Measurements from ENCODE around the gene LBX2. TPM values are rescaled to one million over a fixed set of nuclear protein-coding genes. Genes with fewer than 3 reads are reported as not detected.
A peak's percentile ranks its signal among the peaks of the same experiment; 100 is the strongest.

Gene LBX2
- total and polyA plus RNA-seq, 9 of the 15 experiments (the other 6 are each of a cell fraction or from before 2014, with no cell fraction given), result 0.39 to 6.2 (median 1.8) TPM; not detected in 1

GRCh38 chr2:74505448-74506246, 6.2 kb upstream of the LBX2 start:
- Histone ChIP-seq H4K20me1 (replicated peaks; ENCODE audit: control insufficient read depth, insufficient read depth, low read length) (no peaks in the 10 kb centered on the region), H3K36me3 (ENCODE audit: control insufficient read depth, insufficient read depth, low read length) (peaks cover 13% of the 10 kb centered on the region; the same call in 2 of the 3 replicates), H3K9me3 (replicated peaks; ENCODE audit: control insufficient read depth, insufficient read depth, low read depth, low read length) (no peaks in the 10 kb centered on the region), H3K27ac (ENCODE audit: extremely low read depth, low read depth, low read length) (peak overlapping the region; percentile 15), H3K4me3 (peak overlapping the region; percentile 20), H3K4me2 (ENCODE audit: insufficient read depth, low read length) (peak overlapping the region; percentile 76), H3K9me1 (ENCODE audit: control insufficient read depth, insufficient read depth, low read length) (no peaks in the 10 kb centered on the region), H3K79me2 (ENCODE audit: control insufficient read depth, insufficient read depth, low read length) (peaks cover 46% of the 10 kb centered on the region), H3K4me1 (replicated peaks in 1 of 2; ENCODE audit: control insufficient read depth in 2 of 2, insufficient read depth in 2 of 2, low read length in 2 of 2) (peaks cover 46 to 66% of the 10 kb centered on the region in 2 experiments; a peak in 4 of 5 replicates), H3K9ac (ENCODE audit: insufficient read depth in 1 of 2, low read depth in 2 of 2, low read length in 2 of 2) (peak overlapping the region; percentile 11 to 89), H2AFZ (ENCODE audit: low read depth, low read length) (no peak overlapping the region), H3K27me3 (ENCODE audit: control insufficient read depth in 2 of 2, insufficient read depth in 2 of 2, low read length in 2 of 2) (no peaks in the 10 kb centered on the region)
- CTCF ChIA-PET (ENCODE audit: low intra/inter-chr PET ratio), result interaction anchor here (0.6 kb wide), 1 partner anchor 109 kb away, joined by 3 read pairs; no protein-coding TSS in a partner anchor
- DNase-seq (ENCODE audit: extremely low read depth in 1 of 4, low spot score in 3 of 4) (no peak), FAIRE-seq (no peak), ATAC-seq (no peak)
- no TSS peak for BruUV-seq (replicated peaks)
- WGBS (ENCODE audit: insufficient coverage, low coverage, missing lambda C conversion rate), result 50% methylated on average over 13 of the region's 14 CpGs
- POLR2A ChIA-PET, result interaction anchor here (0.5 to 1.9 kb wide), 6 partner anchors 13 to 324 kb away, joined by 3 to 5 read pairs (median 4); partner anchors contain the start of genes CCDC142 and TTC31
- TF ChIP-seq ZNF717 (CRISPR knock-in tag; IDR thresholded peaks at IDR 0.05) (no peak), ATF6 (CRISPR knock-in tag; IDR thresholded peaks at IDR 0.05) (0 out of 2 replicates have a peak, but pooled peaks have one; percentile 37)
- in situ Hi-C loops (cut with MboI), result no loop called here
- intact Hi-C loops (cut with micrococcal nuclease), result no loop called here

Data from K562 (cell line).